Thyroid gland (tissue), 4 donors: ENCODE data around the gene PTEN. TPM values are rescaled to one million over a fixed set of nuclear protein-coding genes. Genes with fewer than 3 reads are reported as not detected.

Source experiments
- DNase-seq, 2 donors: peaks; one replicate each; pipeline ENCODE4 v3.0.0-alpha.2; 2019
- H3K27ac ChIP-seq, 3 donors: fragments of 200-600 bp; sonication (generic); 1 replicate in 2 of 3; 2 replicates in 1 of 3; pipeline ENCODE4 v1.5.1; 2016 to 2019; ENCODE audit warnings: mild to moderate bottlenecking in 1 of 3, moderate library complexity in 1 of 3
- H3K27me3 ChIP-seq: fragments of 200-600 bp; sonication (generic); one replicate; pipeline ENCODE4 v1.5.1; 2019
- H3K36me3 ChIP-seq, 2 donors: fragments of 200-600 bp; sonication (generic); one replicate each; pipeline ENCODE4 v1.5.1; 2016 to 2019
- H3K4me1 ChIP-seq, 2 donors: fragments of 200-600 bp; sonication (generic); one replicate each; pipeline ENCODE4 v1.5.1; 2017 to 2019
- H3K4me3 ChIP-seq, 3 donors: fragments of 200-600 bp; sonication (generic); replicated peaks in 1 of 3; 1 replicate in 2 of 3; 2 replicates in 1 of 3; pipeline ENCODE4 v1.5.1; 2016; ENCODE audit warnings: mild to moderate bottlenecking in 1 of 3
- H3K9me3 ChIP-seq: fragments of 200-600 bp; sonication (generic); one replicate; pipeline ENCODE4 v1.5.1; 2017
- POLR2A ChIP-seq, 2 donors: fragments of 450-650 bp; IDR thresholded peaks; one replicate each; pipeline ENCODE4 v1.6.1; 2017; ENCODE audit warnings: antibody characterized with exemption in 2 of 2, mild to moderate bottlenecking in 2 of 2, moderate library complexity in 1 of 2
- WGBS, 2 donors: methylation state at CpG; one replicate each; pipeline ENCODE4 v1.1.5; 2017; 5-methylcytosine and 5-hydroxymethylcytosine counted together
- intact Hi-C: fragments of 100-400 bp; cut with DNase I; formaldehyde crosslinking; loops from one replicate; pipeline ENCODE4 v1.15.1; 2023
- total RNA-seq, 4 donors: library from RNA; depleted of rRNA; stranded (reverse); fragments of >200 nt; gene quantifications; one replicate each; pipeline ENCODE4 v1.2.3, GENCODE V29; 2016
- TF ChIP-seq, protein P1 (sequence below), 6 experiments: fragments of 200-600 bp in 3 of 6; fragments of 450-650 bp in 3 of 6; sonication (generic) in 3 of 6; IDR thresholded peaks; one replicate each; pipeline ENCODE4 v1.5.1; 2016 to 2019; ENCODE audit warnings: antibody characterized with exemption in 6 of 6, mild to moderate bottlenecking in 2 of 6, inconsistent platforms in 1 of 6, moderate library complexity in 1 of 6

The PTEN gene
- total RNA-seq, 4 donors from 2014 or later, result 112 to 183 (median 150) TPM

DNA sequence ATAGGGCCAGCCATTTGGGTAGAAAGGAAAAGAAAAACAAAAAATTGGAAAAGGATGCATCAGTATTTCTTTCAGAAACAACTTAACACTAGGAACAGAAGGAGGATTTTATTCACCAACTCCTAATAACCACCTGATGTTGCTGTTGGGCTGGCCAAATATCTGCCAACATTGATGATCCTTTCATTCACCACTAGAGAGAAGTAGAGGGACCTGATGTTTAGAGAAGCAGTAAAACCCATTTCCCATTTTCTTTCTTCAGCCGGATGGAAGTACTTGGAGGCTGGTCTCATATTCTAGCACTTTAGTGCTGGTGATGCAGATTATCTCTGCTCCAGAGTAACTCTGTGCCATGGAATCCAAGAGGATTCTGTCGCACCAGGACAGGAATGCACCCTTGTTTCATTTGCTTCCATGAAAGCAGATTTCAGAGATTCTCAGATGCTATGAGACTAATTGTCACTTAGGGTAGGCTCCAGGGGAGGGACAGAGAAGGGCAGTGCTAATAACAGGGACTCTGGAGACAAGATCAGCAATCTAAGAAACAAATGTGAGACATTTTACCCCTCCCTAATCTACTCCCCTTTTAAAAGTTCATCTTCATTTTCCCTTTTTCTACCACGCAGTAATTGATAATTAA lies 3.1 kb upstream of the PTEN start:
- Histone ChIP-seq H3K4me3 (no peak overlapping the region), H3K27me3 (no peaks in the 10 kb centered on the region), H3K36me3 (no peaks in the 10 kb centered on the region), H3K9me3 (no peaks in the 10 kb centered on the region), H3K27ac (peak overlapping the region in 1 of 3 donors; percentile 24), H3K4me1 (peaks cover 0 to 8% of the 10 kb centered on the region in 2 donors)
- 67 to 68% methylated on average over 3 of the region's 3 CpGs for WGBS, 2 donors
- TF ChIP-seq, protein P1, sequence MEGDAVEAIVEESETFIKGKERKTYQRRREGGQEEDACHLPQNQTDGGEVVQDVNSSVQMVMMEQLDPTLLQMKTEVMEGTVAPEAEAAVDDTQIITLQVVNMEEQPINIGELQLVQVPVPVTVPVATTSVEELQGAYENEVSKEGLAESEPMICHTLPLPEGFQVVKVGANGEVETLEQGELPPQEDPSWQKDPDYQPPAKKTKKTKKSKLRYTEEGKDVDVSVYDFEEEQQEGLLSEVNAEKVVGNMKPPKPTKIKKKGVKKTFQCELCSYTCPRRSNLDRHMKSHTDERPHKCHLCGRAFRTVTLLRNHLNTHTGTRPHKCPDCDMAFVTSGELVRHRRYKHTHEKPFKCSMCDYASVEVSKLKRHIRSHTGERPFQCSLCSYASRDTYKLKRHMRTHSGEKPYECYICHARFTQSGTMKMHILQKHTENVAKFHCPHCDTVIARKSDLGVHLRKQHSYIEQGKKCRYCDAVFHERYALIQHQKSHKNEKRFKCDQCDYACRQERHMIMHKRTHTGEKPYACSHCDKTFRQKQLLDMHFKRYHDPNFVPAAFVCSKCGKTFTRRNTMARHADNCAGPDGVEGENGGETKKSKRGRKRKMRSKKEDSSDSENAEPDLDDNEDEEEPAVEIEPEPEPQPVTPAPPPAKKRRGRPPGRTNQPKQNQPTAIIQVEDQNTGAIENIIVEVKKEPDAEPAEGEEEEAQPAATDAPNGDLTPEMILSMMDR (IDR thresholded peaks at IDR 0.05), result peak in 5 of 6 experiments; percentile 31 to 79 (median 56)
- no peak for TF ChIP-seq POLR2A (IDR thresholded peaks at IDR 0.05)
- DNase-seq, result peak; percentile 30 to 32
- intact Hi-C loops, result loop anchor here (5.0 to 10.0 kb wide), 2 partner anchors 255 to 527 kb away; no protein-coding TSS in a partner anchor

- TF ChIP-seq POLR2A (IDR thresholded peaks at IDR 0.05), result no peak
- TF ChIP-seq, protein P1 (IDR thresholded peaks at IDR 0.05), result no peak
- no peak for DNase-seq
- no peak overlapping the region for H3K4me3 ChIP-seq
- 78 to 88% methylated on average over 4 of the region's 4 CpGs for WGBS, 2 donors
- peak overlapping the region; percentile 93 to 99 (median 99) for H3K27ac ChIP-seq
- no peaks in the 10 kb centered on the region for H3K27me3 ChIP-seq
- H3K9me3 ChIP-seq, result no peaks in the 10 kb centered on the region
- no peaks in the 10 kb centered on the region for H3K36me3 ChIP-seq
- peaks cover 0 to 8% of the 10 kb centered on the region in 2 donors for H3K4me1 ChIP-seq
- intact Hi-C loops, result loop anchor here (5.0 to 10.0 kb wide), 2 partner anchors 254 to 526 kb away; no protein-coding TSS in a partner anchor
Observed at GRCh38 chr10:87860816-87861403, 2.5 kb upstream of the PTEN start.

GRCh38 chr10:87861566-87861952 lies 1.9 kb upstream of the PTEN start:
- intact Hi-C loops, result loop anchor here (5.0 to 10.0 kb wide), 2 partner anchors 253 to 526 kb away; no protein-coding TSS in a partner anchor
- Histone ChIP-seq H3K27ac (peak overlapping the region; percentile 93 to 99 (median 99)), H3K27me3 (no peaks in the 10 kb centered on the region), H3K4me3 (peak overlapping the region; percentile 44 to 86 (median 86)), H3K36me3 (no peaks in the 10 kb centered on the region), H3K9me3 (no peaks in the 10 kb centered on the region), H3K4me1 (peaks cover 0 to 8% of the 10 kb centered on the region in 2 donors)
- peak; percentile 86 to 87 for DNase-seq
- no peak for TF ChIP-seq POLR2A (IDR thresholded peaks at IDR 0.05)
- TF ChIP-seq, protein P1 (IDR thresholded peaks at IDR 0.05), result peak in 3 of 6 experiments; percentile 6 to 22 (median 12)
- WGBS, 2 donors, result 8 to 29% methylated on average over 4 to 14 of the region's 16 CpGs

GRCh38 chr10:87861953-87862678 lies 1.3 kb upstream of the PTEN start:
- H3K4me1 ChIP-seq, result peaks cover 0 to 8% of the 10 kb centered on the region in 2 donors
- 0 to 1% methylated on average over 18 to 56 of the region's 57 CpGs for WGBS, 2 donors
- H3K36me3 ChIP-seq, result no peaks in the 10 kb centered on the region
- H3K27me3 ChIP-seq, result no peaks in the 10 kb centered on the region
- no peaks in the 10 kb centered on the region for H3K9me3 ChIP-seq
- peak; percentile 98 for DNase-seq
- peak; percentile 53 to 77 for TF ChIP-seq POLR2A (IDR thresholded peaks at IDR 0.05)
- TF ChIP-seq, protein P1 (IDR thresholded peaks at IDR 0.05), result peak in 2 of 6 experiments; percentile 2 to 3
- peak overlapping the region; percentile 93 to 99 (median 99) for H3K27ac ChIP-seq
- H3K4me3 ChIP-seq, result peak overlapping the region; percentile 65 to 86 (median 86)
- intact Hi-C loops, result loop anchor here (5.0 to 10.0 kb wide), 2 partner anchors 253 to 525 kb away; no protein-coding TSS in a partner anchor
